H1 (cell line): ENCODE results near the gene PIM1. TPM values are rescaled to one million over a fixed set of nuclear protein-coding genes. Genes with fewer than 3 reads are reported as not detected.

Source experiments
- CTCF ChIA-PET: fragments of 300-600 bp; sonication (Branson Sonifier 250); formaldehyde crosslinking; loops from one replicate; lab custom pipeline; 2021; ENCODE audit not compliant: partially characterized antibody; lab: Charles Lee
- POLR2A ChIA-PET: fragments of 300-600 bp; sonication (Branson Sonifier 250); formaldehyde crosslinking; loops from one replicate; lab custom pipeline; 2021; ENCODE audit warnings: inconsistent platforms; ENCODE audit not compliant: partially characterized antibody; lab: Charles Lee
- DNase-seq, 2 experiments: peaks; one replicate each; pipeline versions ENCODE4 v3.0.0 to v3.0.0-alpha.2; 2010 to 2022; ENCODE audit warnings: low spot score in 2 of 2, low read depth in 1 of 2, mixed read lengths in 1 of 2
- FAIRE-seq: peaks from 2 replicates; lab custom pipeline; 2011; peaks lifted over from hg19 to GRCh38; lab: Jason Lieb, UNC
- H2AFZ ChIP-seq: 2 replicates; pipeline ENCODE4 v1.8.1; 2012; ENCODE audit warnings: low read length, inconsistent platforms
- H2AK5ac ChIP-seq: 2 replicates; pipeline ENCODE4 v1.6.1; 2013; ENCODE audit warnings: low read depth, low read length
- H2BK120ac ChIP-seq: replicated peaks from 2 replicates; pipeline ENCODE3; 2013; ENCODE audit warnings: low read depth, low read length, inconsistent platforms
- H2BK12ac ChIP-seq: 2 replicates; pipeline ENCODE4 v1.6.1; 2013; ENCODE audit warnings: low read depth, low read length
- H2BK15ac ChIP-seq: 2 replicates; pipeline ENCODE4 v1.6.1; 2013; ENCODE audit warnings: low read length
- H2BK20ac ChIP-seq: 2 replicates; pipeline ENCODE4 v1.6.1; 2013; ENCODE audit warnings: low read length
- H2BK5ac ChIP-seq: 2 replicates; pipeline ENCODE4 v1.6.1; 2013; ENCODE audit warnings: low read depth, low read length
- H3K14ac ChIP-seq: 2 replicates; pipeline ENCODE4 v1.6.1; 2013; ENCODE audit warnings: inconsistent platforms; ENCODE audit not compliant: insufficient read length
- H3K18ac ChIP-seq: 2 replicates; pipeline ENCODE4 v1.6.1; 2013; ENCODE audit warnings: low read length; ENCODE audit errors: extremely low read depth
- H3K23ac ChIP-seq: 2 replicates; pipeline ENCODE4 v1.6.1; 2013; ENCODE audit warnings: inconsistent platforms; ENCODE audit not compliant: insufficient read length
- H3K23me2 ChIP-seq: 2 replicates; pipeline ENCODE4 v1.6.1; 2013; ENCODE audit warnings: low read depth, low read length
- H3K27ac ChIP-seq: 2 replicates; pipeline ENCODE4 v1.6.1; 2011; ENCODE audit warnings: low read depth, low read length, inconsistent platforms
- H3K27me3 ChIP-seq, 4 experiments: replicated peaks in 1 of 4; 1 replicate in 1 of 4; 2 replicates in 3 of 4; pipeline versions ENCODE4 v1.6.1 to v1.8.1; 2011 to 2013; ENCODE audit warnings: low read length in 3 of 4, mild to moderate bottlenecking in 3 of 4, inconsistent platforms in 2 of 4, mixed read lengths in 2 of 4, moderate library complexity in 1 of 4; ENCODE audit not compliant: control insufficient read depth in 3 of 4, insufficient read depth in 3 of 4; ENCODE audit errors: extremely low read depth in 1 of 4
- H3K36me3 ChIP-seq, 4 experiments: 2 replicates each; pipeline versions ENCODE4 v1.6.1 to v1.8.1; 2011 to 2013; ENCODE audit warnings: mild to moderate bottlenecking in 4 of 4, low read length in 3 of 4, moderate library complexity in 2 of 4, control low read depth in 1 of 4, inconsistent platforms in 1 of 4; ENCODE audit not compliant: insufficient read depth in 4 of 4, control insufficient read depth in 2 of 4
- H3K4ac ChIP-seq: replicated peaks from 2 replicates; pipeline ENCODE3; 2013; ENCODE audit warnings: low read length, low read depth, mixed read lengths, inconsistent platforms; ENCODE audit not compliant: insufficient read length
- H3K4me1 ChIP-seq, 4 experiments: replicated peaks in 1 of 4; 1 replicate in 1 of 4; 2 replicates in 3 of 4; pipeline versions ENCODE4 v1.6.1 to v1.8.1; 2011 to 2013; ENCODE audit warnings: low read length in 3 of 4, inconsistent platforms in 2 of 4, mixed read lengths in 1 of 4; ENCODE audit not compliant: insufficient read depth in 4 of 4, control insufficient read depth in 3 of 4
- H3K4me2 ChIP-seq, 2 experiments: 2 replicates each; pipeline versions ENCODE4 v1.6.1 to v1.8.1; 2011 to 2013; ENCODE audit warnings: low read depth in 2 of 2, low read length in 2 of 2, control low read depth in 1 of 2, inconsistent platforms in 1 of 2, mild to moderate bottlenecking in 1 of 2; ENCODE audit not compliant: insufficient read depth in 1 of 2
- H3K4me3 ChIP-seq, 4 experiments: fragments of 200-600, 300-600 bp in 1 of 4; sonication (generic), shearing (Covaris generic), sonication (Bioruptor Twin) in 1 of 4; 2 replicates each; pipeline versions ENCODE4 v1.5.1 to v1.8.1; 2011 to 2016; ENCODE audit warnings: low read length in 4 of 4, low read depth in 3 of 4, control low read depth in 2 of 4, inconsistent platforms in 2 of 4, mild to moderate bottlenecking in 2 of 4, mixed read lengths in 1 of 4, moderate library complexity in 1 of 4; ENCODE audit not compliant: insufficient read depth in 2 of 4; ENCODE audit errors: extremely low read depth in 1 of 4
- H3K56ac ChIP-seq: replicated peaks from 2 replicates; pipeline ENCODE3; 2013; ENCODE audit warnings: low read depth, mild to moderate bottlenecking, mixed read lengths, low read length, inconsistent platforms; ENCODE audit not compliant: insufficient read length
- H3K79me1 ChIP-seq: 2 replicates; pipeline ENCODE4 v1.6.1; 2013; ENCODE audit warnings: low read depth, low read length, control low read depth
- H3K79me2 ChIP-seq, 2 experiments: 2 replicates each; pipeline versions ENCODE4 v1.6.1 to v1.8.1; 2012 to 2013; ENCODE audit warnings: low read length in 2 of 2, mild to moderate bottlenecking in 2 of 2, inconsistent platforms in 1 of 2; ENCODE audit not compliant: insufficient read depth in 2 of 2, control insufficient read depth in 1 of 2
- H3K9ac ChIP-seq, 4 experiments: replicated peaks in 1 of 4; 1 replicate in 1 of 4; 2 replicates in 3 of 4; pipeline versions ENCODE4 v1.6.1 to v1.8.1; 2011 to 2013; ENCODE audit warnings: low read depth in 3 of 4, low read length in 3 of 4, control low read depth in 2 of 4, mild to moderate bottlenecking in 2 of 4, moderate library complexity in 2 of 4, inconsistent platforms in 1 of 4; ENCODE audit errors: extremely low read depth in 1 of 4
- H3K9me3 ChIP-seq, 2 experiments: 2 replicates each; pipeline versions ENCODE4 v1.6.1 to v1.8.1; 2012 to 2013; ENCODE audit warnings: mild to moderate bottlenecking in 2 of 2, moderate library complexity in 2 of 2, control low read depth in 1 of 2, inconsistent platforms in 1 of 2, low read depth in 1 of 2, low read length in 1 of 2, mixed read lengths in 1 of 2; ENCODE audit not compliant: insufficient read depth in 2 of 2
- H4K20me1 ChIP-seq, 2 experiments: replicated peaks in 1 of 2; 2 replicates each; pipeline versions ENCODE3 to v1.8.1; 2011 to 2013; ENCODE audit warnings: inconsistent platforms in 2 of 2, low read length in 2 of 2, mild to moderate bottlenecking in 1 of 2; ENCODE audit not compliant: insufficient read depth in 2 of 2, control insufficient read depth in 1 of 2
- H4K5ac ChIP-seq: 2 replicates; pipeline ENCODE4 v1.6.1; 2013; ENCODE audit warnings: low read length, low read depth, mixed read lengths, inconsistent platforms; ENCODE audit not compliant: insufficient read length
- H4K8ac ChIP-seq: 2 replicates; pipeline ENCODE4 v1.8.0; 2013; ENCODE audit warnings: mild to moderate bottlenecking, moderate library complexity, low read length, inconsistent platforms; ENCODE audit not compliant: insufficient read depth; ENCODE audit errors: extremely low read depth
- H4K91ac ChIP-seq: replicated peaks from 2 replicates; pipeline ENCODE3; 2013; ENCODE audit warnings: low read length, mixed read lengths, inconsistent platforms; ENCODE audit not compliant: insufficient read length
- CBX8 ChIP-seq: fragments of 300-800, 300-1000 bp; sonication (generic); IDR thresholded peaks from 2 replicates; pipeline ENCODE4 v1.7.1; 2016; ENCODE audit warnings: low read depth, low read length, borderline replicate concordance
- CHD2 ChIP-seq: IDR thresholded peaks from 2 replicates; pipeline ENCODE4 v1.6.1; 2012; ENCODE audit warnings: low read length, improper control_type of control experiment
- JUND ChIP-seq: IDR thresholded peaks from 2 replicates; pipeline ENCODE4 v1.6.1; 2011; ENCODE audit warnings: mild to moderate bottlenecking, improper control_type of control experiment, low read length
- RAD21 ChIP-seq, 2 experiments: IDR thresholded peaks in 1 of 2; conservative IDR thresholded peaks in 1 of 2; 2 replicates each; pipeline ENCODE4 v1.6.1; 2011; ENCODE audit warnings: low read depth in 2 of 2, low read length in 2 of 2, improper control_type of control experiment in 1 of 2, inconsistent platforms in 1 of 2, mild to moderate bottlenecking in 1 of 2, moderate library complexity in 1 of 2
- RBBP5 ChIP-seq: IDR thresholded peaks from 2 replicates; pipeline ENCODE4 v1.7.1; 2012; ENCODE audit warnings: low read depth, mild to moderate bottlenecking, inconsistent platforms, low read length, moderate library complexity, borderline replicate concordance
- SAP30 ChIP-seq: fragments of 300-600 bp; sonication (generic); IDR thresholded peaks from 2 replicates; pipeline ENCODE4 v1.7.1; 2012; ENCODE audit warnings: low read length, moderate library complexity, mild to moderate bottlenecking, inconsistent platforms; ENCODE audit not compliant: insufficient read depth, insufficient replicate concordance
- SIX5 ChIP-seq: IDR thresholded peaks from 2 replicates; pipeline ENCODE4 v1.6.1; 2011; ENCODE audit warnings: mild to moderate bottlenecking, low read depth, low read length
- SP4 ChIP-seq: IDR thresholded peaks from 2 replicates; pipeline ENCODE4 v1.6.1; 2012; ENCODE audit warnings: low read length, inconsistent platforms
- ZNF274 ChIP-seq: IDR thresholded peaks from 2 replicates; pipeline ENCODE4 v1.7.0; 2012; ENCODE audit warnings: low read length, borderline replicate concordance; ENCODE audit errors: extremely low read depth
- WGBS, 2 experiments: shearing (Covaris generic) in 1 of 2; methylation state at CpG; one replicate each; pipeline versions ENCODE4 v1.1.6 to v1.1.7; 2013 to 2015; ENCODE audit warnings: low lambda C conversion rate in 2 of 2, mixed read lengths in 2 of 2, inconsistent platforms in 1 of 2, low coverage in 1 of 2, missing lambda C conversion rate in 1 of 2; ENCODE audit not compliant: insufficient replicate concordance in 2 of 2, insufficient coverage in 1 of 2, insufficient read length in 1 of 2; ENCODE audit errors: extremely low coverage in 1 of 2, missing lambda C conversion rate in 1 of 2; 5-methylcytosine and 5-hydroxymethylcytosine counted together
- polyA plus RNA-seq, 7 experiments: library from polyadenylated mRNA; depleted of rRNA in 3 of 7; stranded (reverse) in 5 of 7; unstranded in 2 of 7; fragments of >200 nt in 5 of 7; fragments of 200-250 nt in 2 of 7; gene quantifications; 1 replicate in 5 of 7; 2 replicates in 1 of 7; 4 replicates in 1 of 7; pipeline versions ENCODE4 v1.2.1 to v1.2.3, GENCODE V29; 2011 to 2013; ENCODE audit warnings: missing spikeins in 2 of 7, mixed read lengths in 2 of 7
- total RNA-seq: library from RNA; stranded (reverse); fragmentation: NEBNext Ultra II Directional; extraction: Animal tissue kit (Norgen Biotek cat#: 25700); gene quantifications from 2 replicates; pipeline ENCODE4 v1.2.1, GENCODE V29; 2021

The PIM1 gene
- total and polyA plus RNA-seq, 2 of the 8 experiments (the other 6 are each of a cell fraction or from before 2014, with no cell fraction given), result 25.5 to 94.9 TPM

- peak; percentile 96 for FAIRE-seq
- no peak for TF ChIP-seq SP4
- 0 out of 2 replicates have a peak, but pooled peaks have one; percentile 21 for TF ChIP-seq JUND
- TF ChIP-seq SAP30, result no peak
- TF ChIP-seq ZNF274, result no peak
- TF ChIP-seq CHD2, result peak; percentile 48; the same call in 1 of the 2 replicates
- TF ChIP-seq RAD21 (IDR thresholded peaks at IDR 0.05 in 1 of 2, conservative IDR thresholded peaks at IDR 0.05 in 1 of 2; ENCODE audit: low read depth in 2 of 2, low read length in 2 of 2), result 0 out of 4 replicates have a peak, but pooled peaks of 1 of the 2 experiments have one; percentile 2
- no peak for TF ChIP-seq RBBP5
- TF ChIP-seq SIX5, result no peak
- no peak for TF ChIP-seq CBX8
These were observed 28.5 kb upstream of the PIM1 start for GRCh38 chr6:37141281-37142049.

More at GRCh38 chr6:37141281-37142049, 28.5 kb upstream of the PIM1 start:
- H3K27me3 ChIP-seq, result no peaks in the 10 kb centered on the region
- WGBS, 2 experiments, result 2% methylated on average over 5 of the region's 5 CpGs; no CpG with 5 or more reads in 1 of the 2 experiments
- H3K27ac ChIP-seq, result peak overlapping the region; percentile 88
- peak overlapping the region; percentile 45 for H3K4ac ChIP-seq
- POLR2A ChIA-PET, result interaction anchor here (0.6 to 39.1 kb wide), 15 partner anchors 8 to 267 kb away, joined by 3 to 1024 read pairs (median 5); partner anchors contain the start of genes MTCH1, PIM1 and PPIL1
- CTCF ChIA-PET, result interaction anchor here (0.9 to 9.0 kb wide), 14 partner anchors 11 to 348 kb away, joined by 3 to 59 read pairs (median 5); partner anchors contain the start of gene PIM1
- H2AK5ac ChIP-seq, result peak overlapping the region; percentile 88; the same call in 1 of the 2 replicates
- H2BK5ac ChIP-seq, result peak overlapping the region; percentile 95
- peak overlapping the region; percentile 72 for H3K18ac ChIP-seq
- peak overlapping the region; percentile 25 for H3K56ac ChIP-seq
- peak overlapping the region in 3 of 4 experiments; percentile 1 to 49 (median 23); a peak in 5 of 8 replicates for H3K4me3 ChIP-seq
- peak overlapping the region; percentile 91 for H4K91ac ChIP-seq
- peak overlapping the region; percentile 40; the same call in 1 of the 2 replicates for H2BK12ac ChIP-seq
- H3K79me2 ChIP-seq, result peaks cover under 1 to 8% of the 10 kb centered on the region in 2 experiments; a peak in 3 of 4 replicates
- peaks cover 6 to 28% (median 24%) of the 10 kb centered on the region in 4 experiments for H3K4me1 ChIP-seq
- peaks cover 0 to 3% (median 0%) of the 10 kb centered on the region in 4 experiments; a peak in 1 of 8 replicates for H3K36me3 ChIP-seq
- H2BK120ac ChIP-seq, result peak overlapping the region; percentile 93
- no peaks in the 10 kb centered on the region for H4K20me1 ChIP-seq
- no peak overlapping the region for H3K23ac ChIP-seq
- peak in 1 of 2 experiments; percentile 89 for DNase-seq
- no peak overlapping the region for H4K8ac ChIP-seq
- peak overlapping the region; percentile 65 to 95 for H3K4me2 ChIP-seq
- H3K79me1 ChIP-seq, result no peaks in the 10 kb centered on the region
- H2BK15ac ChIP-seq, result no peak overlapping the region
- H2BK20ac ChIP-seq, result peak overlapping the region; percentile 76; the same call in 1 of the 2 replicates
- H3K9ac ChIP-seq, result peak overlapping the region in 2 of 4 experiments; percentile 42 to 45; a peak in 4 of 7 replicates
- no peak overlapping the region for H2AFZ ChIP-seq
- no peak overlapping the region for H3K14ac ChIP-seq
- H3K9me3 ChIP-seq, result no peaks in the 10 kb centered on the region
- H3K23me2 ChIP-seq, result peaks cover 5% of the 10 kb centered on the region
- H4K5ac ChIP-seq, result peak overlapping the region; percentile 76
